Stimulated activated CD4-positive, alpha-beta T cell treated with anti-CD3 and anti-CD28 coated beads, TNF-alpha, amount 100 ng/mL, for 48 hours (primary cell): ENCODE data around the gene FBXW7.
"Not testable (repeated sequence)": the region's sequence is repeated elsewhere in the genome, so short reads cannot be mapped to it uniquely, and the experiment has no call there.

Source experiments
- DNase-seq, 3 donors: peaks; one replicate each; pipeline ENCODE4 v3.0.0-alpha.2; 2020; ENCODE audit warnings: low read depth in 3 of 3

Gene FBXW7

DNA sequence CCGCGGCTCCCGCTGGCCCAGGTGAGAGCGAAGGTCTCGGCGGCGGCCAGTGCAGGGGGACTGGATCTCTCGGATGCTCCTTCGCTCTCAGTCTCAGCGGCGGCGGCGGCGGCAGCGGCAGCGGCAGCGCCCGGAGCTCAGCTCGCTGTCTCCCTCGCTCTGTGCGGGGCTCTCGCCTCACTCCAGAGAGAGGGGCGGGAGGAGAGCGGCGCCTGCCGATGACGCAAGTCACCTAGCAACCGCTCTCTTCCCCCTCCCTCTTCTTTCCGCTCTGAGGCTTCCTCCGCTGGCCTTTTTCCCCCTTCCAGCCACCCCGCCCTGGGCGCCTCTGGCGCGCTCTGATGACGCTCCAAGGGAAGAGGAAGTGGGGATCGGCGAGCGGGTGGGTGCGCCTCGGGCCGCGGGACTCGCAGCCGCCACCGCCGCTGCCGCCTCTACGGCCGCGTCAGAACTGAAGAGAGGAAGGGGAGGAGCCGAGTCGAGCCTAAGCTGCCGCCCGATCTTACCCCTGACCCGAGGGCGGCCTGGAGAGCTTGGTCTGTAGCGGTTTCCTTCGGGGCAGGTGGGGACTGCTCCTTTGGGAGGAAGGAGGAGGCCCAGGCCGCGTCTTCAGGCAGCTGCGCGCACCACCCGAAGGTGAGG is at the start of gene FBXW7:
FBXW7 (minus strand) TSS at position 190 of the 642 bp plus-strand sequence. CDS start 124,289 bp downstream, outside the sequence.
- peak; percentile 97 to 99 (median 99) for DNase-seq

DNA sequence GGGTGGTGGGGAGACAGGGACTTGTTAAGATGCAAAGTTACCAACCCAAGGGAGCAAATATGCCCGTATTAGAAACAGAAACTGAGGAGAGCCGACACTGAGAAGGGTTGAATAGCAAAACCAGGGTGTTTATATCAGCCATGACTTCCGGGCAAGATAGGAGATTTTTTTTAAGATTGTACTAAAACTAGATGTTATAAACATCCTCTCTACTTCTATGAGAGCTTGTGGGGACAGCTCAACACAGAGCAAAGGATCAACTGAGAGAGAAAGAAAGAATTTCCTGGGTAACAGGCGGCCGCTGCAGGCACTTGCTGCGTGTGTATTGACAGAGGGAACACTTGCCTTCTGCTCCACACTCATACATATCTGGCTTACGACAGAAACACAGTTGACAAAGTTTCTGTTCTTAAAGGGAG is 49.1 kb upstream of the FBXW7 start:
- no peak for DNase-seq

- no peak for DNase-seq
These were observed 45.8 kb upstream of the FBXW7 start for GRCh38 chr4:152581536-152582160.

DNA sequence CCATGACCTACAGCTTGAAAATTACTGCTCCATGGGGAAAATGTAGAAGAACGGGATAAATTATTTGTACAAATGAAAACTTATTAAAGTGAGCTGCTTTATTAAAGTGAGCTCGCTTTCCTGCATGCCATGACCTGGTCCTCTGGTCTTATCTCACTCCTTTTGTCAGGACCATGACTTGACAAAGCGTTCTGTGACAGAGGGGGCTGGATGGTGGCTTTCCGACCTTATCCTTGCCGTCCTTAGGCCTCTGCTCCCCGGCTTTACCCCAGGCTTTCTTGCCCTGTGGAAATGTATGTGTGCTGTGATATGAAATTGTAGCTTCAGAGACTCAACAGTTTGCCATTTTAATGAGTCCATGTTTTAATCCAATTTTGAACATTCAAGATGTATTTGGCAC is 44.0 kb upstream of the FBXW7 start:
- no peak for DNase-seq

DNA sequence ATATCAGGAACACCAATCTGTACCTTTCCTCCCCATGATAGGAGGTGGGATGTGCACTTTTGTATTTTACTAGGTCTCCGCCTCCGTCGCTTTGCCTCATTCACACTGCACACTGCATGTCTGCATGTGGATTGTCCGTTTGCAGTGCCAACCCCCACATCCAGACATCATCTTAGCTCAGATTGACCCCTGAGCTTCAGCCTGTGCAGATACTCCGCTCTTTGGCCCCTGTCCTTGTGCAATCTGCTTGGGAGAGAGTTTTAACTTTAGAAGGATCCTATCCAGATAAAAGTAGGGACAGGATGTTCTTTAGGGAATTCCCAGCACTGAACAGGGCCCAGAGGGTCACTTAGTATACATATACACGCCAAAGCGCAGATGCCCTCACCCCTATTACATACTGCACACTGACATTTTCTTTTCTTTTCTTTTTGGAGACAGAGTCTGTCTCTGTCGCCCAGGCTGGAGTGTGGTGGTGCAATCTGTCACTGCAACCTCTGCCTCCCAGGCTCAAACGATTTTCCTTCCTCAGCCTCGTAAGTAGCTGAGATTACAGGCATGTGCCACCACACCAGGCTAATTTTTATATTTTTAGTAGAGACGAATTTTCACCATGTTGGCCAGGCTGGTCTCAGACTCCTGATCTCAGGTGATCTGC is 43.3 kb upstream of the FBXW7 start:
- no peak for DNase-seq

GRCh38 chr4:152578670-152579069 is 42.8 kb upstream of the FBXW7 start:
- DNase-seq: no peak

DNA sequence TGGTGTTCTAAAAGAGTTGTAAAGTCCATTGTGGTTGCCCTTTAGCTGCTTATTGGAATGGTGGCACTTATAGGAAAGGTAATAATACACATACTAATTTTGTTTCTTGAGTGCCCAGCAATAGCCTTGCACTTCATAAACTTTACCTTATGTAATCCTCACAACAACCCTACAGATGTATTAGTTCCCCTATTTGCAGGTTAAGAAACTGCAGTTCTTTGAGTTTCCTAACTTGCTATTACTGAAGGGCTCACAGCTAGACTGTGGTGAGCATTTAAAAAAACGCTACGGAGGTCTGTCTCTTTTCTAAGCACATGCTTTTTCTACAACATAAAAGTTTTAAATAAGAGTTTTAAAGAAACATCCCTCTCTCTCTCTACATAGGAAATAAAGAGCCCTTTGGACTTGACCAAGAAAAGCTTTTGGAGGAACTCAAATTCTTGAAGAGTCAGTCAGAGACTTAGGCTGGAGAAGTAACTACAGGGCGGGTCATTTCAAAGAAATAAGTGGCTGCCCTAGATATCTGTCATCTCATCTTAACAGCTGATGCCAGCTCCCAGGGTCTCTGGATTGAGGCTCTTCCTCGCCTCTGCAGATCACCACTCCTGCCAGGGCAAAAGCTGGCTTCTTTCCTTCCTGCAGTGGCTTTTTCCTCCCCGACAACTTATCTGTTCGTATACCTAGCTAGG is 42.0 kb upstream of the FBXW7 start:
- DNase-seq: no peak

DNA sequence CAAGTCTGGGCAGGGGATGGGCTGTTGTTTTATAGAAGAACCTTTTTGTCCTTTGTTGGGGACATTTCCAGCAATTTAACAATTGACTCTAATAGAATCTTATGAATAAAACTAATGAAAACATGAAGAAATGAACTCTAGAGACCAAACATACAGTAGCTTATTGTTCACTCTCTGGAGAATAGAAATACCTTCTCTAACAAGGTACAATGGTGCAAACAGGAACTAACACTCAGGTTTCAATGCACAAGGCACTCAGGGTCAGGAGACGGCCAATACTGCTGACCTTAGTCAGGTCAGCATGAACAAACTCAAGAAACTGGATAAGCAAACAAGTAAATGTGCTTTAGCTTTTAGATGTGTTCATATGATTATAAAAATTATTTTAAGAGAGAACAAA is 39.6 kb upstream of the FBXW7 start:
- DNase-seq: no peak

DNA sequence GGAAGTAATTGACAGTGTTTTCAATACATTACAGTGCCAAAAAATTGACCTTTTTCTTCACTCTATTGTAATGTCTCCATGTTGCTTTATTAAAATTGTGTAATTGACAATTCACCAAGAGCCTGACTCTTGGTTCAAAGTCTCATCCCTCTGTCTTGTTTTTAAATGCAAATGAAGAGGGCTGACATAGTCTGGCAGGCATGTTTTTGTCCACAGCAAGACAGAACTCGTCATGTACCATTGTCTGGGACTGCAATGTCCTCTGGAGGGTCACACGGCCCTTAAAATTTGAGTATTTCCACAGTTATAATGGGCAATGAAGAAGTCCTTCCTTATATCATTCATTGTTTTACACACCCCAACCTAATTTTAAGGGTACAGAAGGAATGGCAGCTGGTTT is 38.0 kb upstream of the FBXW7 start:
- no peak for DNase-seq

GRCh38 chr4:152572417-152573086 is 36.7 kb upstream of the FBXW7 start:
- no peak for DNase-seq

DNA sequence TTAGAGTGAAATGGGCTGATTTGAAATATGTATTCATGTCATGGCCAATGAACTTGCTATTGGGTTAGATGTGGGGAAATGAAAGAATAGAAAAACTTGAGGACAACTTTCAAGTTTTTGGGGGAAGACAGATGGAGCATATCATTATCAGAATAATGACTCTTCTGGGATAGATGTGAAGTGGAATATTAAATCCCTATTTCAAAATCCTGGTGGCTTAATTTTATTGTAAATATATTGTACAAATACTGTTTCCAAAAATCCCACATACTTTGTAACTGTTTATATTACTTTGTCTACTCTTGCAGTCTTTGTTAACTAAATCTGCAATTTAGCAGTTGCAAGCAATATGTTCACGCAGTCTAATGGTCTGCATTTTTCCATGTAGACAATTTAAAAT is 35.9 kb upstream of the FBXW7 start:
- no peak for DNase-seq

- DNase-seq: no peak
These were observed 35.4 kb upstream of the FBXW7 start for GRCh38 chr4:152571296-152571695.

- no peak for DNase-seq
These were observed 29.4 kb upstream of the FBXW7 start for GRCh38 chr4:152565333-152565732.

DNA sequence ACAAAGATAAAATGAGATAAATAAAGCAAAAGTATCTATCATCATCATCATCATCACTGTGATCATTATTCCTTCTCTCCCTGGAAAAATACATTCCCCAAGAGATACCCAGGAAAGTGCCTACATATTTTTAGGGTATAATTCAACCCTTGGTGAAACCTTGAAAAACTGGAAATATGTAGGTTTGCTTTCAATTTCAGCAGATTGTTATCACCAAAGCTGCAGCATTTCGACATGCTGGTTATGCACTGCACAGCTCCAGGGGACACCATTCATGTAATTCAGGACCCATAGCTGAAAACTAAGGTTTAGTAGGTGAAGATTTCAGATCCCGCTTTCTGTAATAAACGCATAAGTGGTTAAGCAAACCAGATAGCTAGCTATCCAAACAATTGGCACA is 28.4 kb upstream of the FBXW7 start:
- no peak for DNase-seq

- DNase-seq: no peak
These were observed 27.3 kb upstream of the FBXW7 start for GRCh38 chr4:152563209-152563608.

DNA sequence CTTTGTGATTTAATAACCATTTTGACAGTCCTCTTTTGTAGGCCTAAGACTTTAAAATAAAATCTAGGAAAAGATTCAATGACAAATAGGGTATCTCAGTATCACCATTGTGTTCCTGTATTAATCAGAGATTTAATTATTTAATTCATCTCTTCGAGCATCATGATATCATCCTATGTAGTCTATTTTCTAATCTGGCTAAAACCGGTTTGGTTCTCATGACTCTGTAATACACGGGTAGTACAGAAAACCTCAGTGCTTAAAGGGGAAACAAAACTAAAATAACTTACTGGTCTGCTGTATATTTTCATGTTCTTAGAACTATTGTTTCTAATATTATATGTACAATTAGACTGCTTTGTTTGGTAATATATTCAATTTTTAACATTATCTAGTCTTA is 23.7 kb upstream of the FBXW7 start:
- no peak for DNase-seq

DNA sequence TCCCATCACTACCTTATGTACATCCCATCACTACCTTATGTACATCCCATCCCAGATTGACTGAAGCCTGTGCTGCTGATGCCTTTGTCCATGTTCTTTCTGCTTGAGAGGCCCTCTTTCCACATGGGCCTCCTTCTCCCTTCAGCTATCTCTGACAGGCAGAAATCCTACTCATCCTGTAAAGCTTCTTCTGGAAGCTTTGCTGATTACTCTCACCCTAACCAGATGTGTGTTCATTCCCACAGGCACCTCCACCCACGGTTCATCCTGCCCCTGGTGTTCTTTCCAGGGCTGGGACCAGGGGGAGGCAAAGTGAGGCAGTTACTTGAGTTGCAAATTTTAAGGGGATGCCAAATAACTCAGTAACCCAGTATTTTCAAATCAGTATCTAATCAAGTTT is 22.5 kb upstream of the FBXW7 start:
- no peak for DNase-seq

GRCh38 chr4:152556834-152557233 is 20.9 kb upstream of the FBXW7 start:
- no peak for DNase-seq

DNA sequence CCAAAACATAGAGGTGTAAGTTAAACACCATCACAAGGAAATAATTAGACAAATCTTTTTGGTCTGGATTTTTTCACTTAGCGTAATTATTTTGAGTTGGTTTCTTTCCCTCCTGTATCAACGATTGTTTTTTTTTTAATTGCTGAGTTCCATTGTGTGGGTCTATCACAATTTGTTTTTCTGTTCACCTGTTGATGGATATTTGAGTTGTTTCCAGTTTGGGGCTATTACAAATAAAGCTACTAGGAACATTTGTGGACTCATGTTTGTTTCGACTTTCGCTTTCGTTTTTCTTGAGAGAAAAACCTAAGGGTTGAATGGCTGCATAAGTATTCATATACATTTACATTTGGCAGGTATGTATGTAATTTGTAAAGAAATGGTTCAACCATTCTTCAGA is 20.4 kb upstream of the FBXW7 start:
- DNase-seq: no peak

DNA sequence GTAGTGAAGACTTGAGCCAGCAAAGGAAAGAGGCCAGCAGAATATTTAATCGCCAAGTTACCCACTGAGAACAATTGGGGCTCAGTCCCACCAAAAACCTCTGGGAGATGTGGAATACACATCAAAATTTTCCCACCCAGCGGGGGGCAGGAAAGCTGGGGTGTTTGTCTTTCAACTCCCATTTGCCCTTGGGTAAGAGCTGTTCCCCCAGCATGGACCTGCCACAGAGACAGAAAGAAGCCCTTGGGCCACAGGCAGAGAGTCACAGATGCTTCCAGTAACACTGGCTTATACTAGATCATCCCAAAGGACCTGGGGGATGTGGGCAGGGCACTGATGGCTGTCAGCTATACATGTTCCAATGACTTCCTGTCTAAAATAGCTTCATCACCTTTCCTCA is 18.9 kb upstream of the FBXW7 start:
- no peak for DNase-seq

DNA sequence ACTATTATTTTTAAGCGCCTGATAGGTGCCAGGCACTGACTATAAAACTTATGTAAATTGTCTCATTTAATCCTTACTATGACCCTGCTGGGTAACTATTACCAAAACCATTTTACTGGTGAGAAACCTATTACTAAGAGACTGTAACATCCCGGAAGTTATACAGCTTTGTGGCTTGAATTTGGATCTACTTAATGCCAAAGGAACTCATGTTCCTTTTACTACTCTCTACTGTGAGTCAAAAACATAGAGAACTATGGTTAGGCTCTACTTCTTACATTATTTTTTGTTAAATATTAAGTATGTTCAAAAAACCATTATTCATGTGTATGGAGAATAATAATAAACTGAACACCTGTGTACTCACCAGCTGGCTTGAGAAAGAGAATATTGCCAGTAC is 14.8 kb upstream of the FBXW7 start:
- DNase-seq: not testable (repeated sequence)

- DNase-seq: no peak
These were observed 9.2 kb upstream of the FBXW7 start for GRCh38 chr4:152545088-152545487.
